Stomach (tissue), 9 donors: ENCODE results near the gene DYNC1I1. TPM values are rescaled to one million over a fixed set of nuclear protein-coding genes. Genes with fewer than 3 reads are reported as not detected.

Experiments used
- DNase-seq, 2 donors: peaks; one replicate each; pipeline versions ENCODE4 v3.0.0 to v3.0.0-alpha.2; 2013 to 2019
- H3K27ac ChIP-seq, 5 donors: fragments of 200-600 bp in 4 of 5; sonication (generic) in 4 of 5; one replicate each; pipeline ENCODE4 v1.5.1; 2013 to 2019; ENCODE audit warnings: mild to moderate bottlenecking in 1 of 5, moderate library complexity in 1 of 5
- H3K27me3 ChIP-seq, 3 donors: fragments of 200-600 bp; sonication (generic); one replicate each; pipeline ENCODE4 v1.5.1; 2017 to 2019; ENCODE audit warnings: mixed run types in 1 of 3
- H3K36me3 ChIP-seq, 4 donors: fragments of 200-600 bp; sonication (generic); 1 replicate in 3 of 4; 2 replicates in 1 of 4; pipeline ENCODE4 v1.5.1; 2016 to 2019
- H3K4me1 ChIP-seq, 4 donors: fragments of 200-600 bp; sonication (generic); one replicate each; pipeline ENCODE4 v1.5.1; 2016 to 2019
- H3K4me3 ChIP-seq, 4 donors: fragments of 200-600 bp; sonication (generic) in 3 of 4; one replicate each; pipeline ENCODE4 v1.5.1; 2016 to 2019; ENCODE audit warnings: mild to moderate bottlenecking in 1 of 4
- H3K9me3 ChIP-seq, 4 donors: fragments of 200-600 bp; sonication (generic); one replicate each; pipeline ENCODE4 v1.5.1; 2016 to 2019
- EP300 ChIP-seq: sonication (generic); formaldehyde crosslinking; IDR thresholded peaks from one replicate; pipeline ENCODE4 v1.6.1; 2017; ENCODE audit warnings: antibody characterized with exemption
- POLR2A ChIP-seq, 4 donors: fragments of 450-650 bp; IDR thresholded peaks; one replicate each; pipeline ENCODE4 v1.6.1; 2016; ENCODE audit warnings: antibody characterized with exemption in 4 of 4, control low read depth in 2 of 4, mild to moderate bottlenecking in 1 of 4, moderate library complexity in 1 of 4
- POLR2AphosphoS5 ChIP-seq, 3 donors: sonication (generic); formaldehyde crosslinking; IDR thresholded peaks; one replicate each; pipeline ENCODE4 v1.6.1; 2016; ENCODE audit warnings: antibody characterized with exemption in 3 of 3
- WGBS, 5 donors: extraction: QIAGEN DNeasy Blood & Tissue Kit in 3 of 5; methylation state at CpG; one replicate each; pipeline versions ENCODE4 v1.1.5 to v1.1.7; 2013 to 2018; 5-methylcytosine and 5-hydroxymethylcytosine counted together
- intact Hi-C: fragments of 100-400 bp; cut with DNase I; formaldehyde crosslinking; loops from one replicate; pipeline ENCODE4 v1.15.1; 2023; ENCODE audit warnings: low total_unique reads
- polyA plus RNA-seq, 3 donors: library from polyadenylated mRNA; stranded (reverse); fragments of 200-250 nt; gene quantifications; one replicate each; pipeline ENCODE4 v1.2.3, GENCODE V29; 2013
- total RNA-seq, 5 donors: library from RNA; depleted of rRNA; stranded (reverse); fragments of >200 nt; gene quantifications; one replicate each; pipeline versions ENCODE4 v1.1.0 to v1.2.3, GENCODE V29; 2014 to 2016
- TF ChIP-seq, protein P1 (sequence below), 7 experiments: fragments of 450-650 bp in 4 of 7; fragments of 200-600 bp in 3 of 7; sonication (generic) in 3 of 7; IDR thresholded peaks; one replicate each; pipeline ENCODE4 v1.5.1; 2016 to 2019; ENCODE audit warnings: antibody characterized with exemption in 7 of 7, control low read depth in 2 of 7, mild to moderate bottlenecking in 1 of 7
- donor health status: healthy with polysubstance abuse.
- donor health status: Bipolar disorder and iron deficiency.
- donor health status: healthy.

The DYNC1I1 gene
- total and polyA plus RNA-seq, 8 donors = 0.93 to 69.4 (median 5.3) TPM

DNA sequence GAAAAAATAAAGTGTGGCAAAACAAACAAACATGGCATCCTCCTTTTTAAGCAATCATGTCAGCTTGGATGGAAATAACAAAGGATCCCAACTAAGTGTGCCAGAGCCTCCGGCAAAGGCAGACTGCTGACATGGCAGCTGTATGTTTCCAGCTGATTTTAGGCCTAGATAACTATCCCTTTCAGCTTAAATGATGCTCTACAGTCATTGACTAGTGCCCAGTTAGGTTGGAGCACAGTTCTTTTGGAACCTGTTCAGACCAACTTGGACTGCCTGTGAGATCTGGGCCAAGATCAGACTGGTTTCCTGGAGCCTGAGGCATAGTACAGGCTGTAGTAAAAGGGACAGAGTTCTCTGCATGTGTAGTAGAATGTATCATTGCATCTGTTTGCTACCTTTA lies 128.7 kb downstream of the DYNC1I1 start:
- Histone ChIP-seq H3K36me3 (no peaks in the 10 kb centered on the region), H3K9me3 (no peaks in the 10 kb centered on the region), H3K27me3 (no peaks in the 10 kb centered on the region), H3K4me1 (no peaks in the 10 kb centered on the region), H3K27ac (no peak overlapping the region), H3K4me3 (no peak overlapping the region)
- WGBS, 5 donors = 62 to 79% (median 75%) methylated on average over 1 of the region's 1 CpG
- no peak for TF ChIP-seq POLR2A (IDR thresholded peaks at IDR 0.05)
- TF ChIP-seq EP300 = no peak
- TF ChIP-seq, protein P1, sequence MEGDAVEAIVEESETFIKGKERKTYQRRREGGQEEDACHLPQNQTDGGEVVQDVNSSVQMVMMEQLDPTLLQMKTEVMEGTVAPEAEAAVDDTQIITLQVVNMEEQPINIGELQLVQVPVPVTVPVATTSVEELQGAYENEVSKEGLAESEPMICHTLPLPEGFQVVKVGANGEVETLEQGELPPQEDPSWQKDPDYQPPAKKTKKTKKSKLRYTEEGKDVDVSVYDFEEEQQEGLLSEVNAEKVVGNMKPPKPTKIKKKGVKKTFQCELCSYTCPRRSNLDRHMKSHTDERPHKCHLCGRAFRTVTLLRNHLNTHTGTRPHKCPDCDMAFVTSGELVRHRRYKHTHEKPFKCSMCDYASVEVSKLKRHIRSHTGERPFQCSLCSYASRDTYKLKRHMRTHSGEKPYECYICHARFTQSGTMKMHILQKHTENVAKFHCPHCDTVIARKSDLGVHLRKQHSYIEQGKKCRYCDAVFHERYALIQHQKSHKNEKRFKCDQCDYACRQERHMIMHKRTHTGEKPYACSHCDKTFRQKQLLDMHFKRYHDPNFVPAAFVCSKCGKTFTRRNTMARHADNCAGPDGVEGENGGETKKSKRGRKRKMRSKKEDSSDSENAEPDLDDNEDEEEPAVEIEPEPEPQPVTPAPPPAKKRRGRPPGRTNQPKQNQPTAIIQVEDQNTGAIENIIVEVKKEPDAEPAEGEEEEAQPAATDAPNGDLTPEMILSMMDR (IDR thresholded peaks at IDR 0.05) = no peak
- intact Hi-C loops = no loop called here
- DNase-seq = no peak

DNA sequence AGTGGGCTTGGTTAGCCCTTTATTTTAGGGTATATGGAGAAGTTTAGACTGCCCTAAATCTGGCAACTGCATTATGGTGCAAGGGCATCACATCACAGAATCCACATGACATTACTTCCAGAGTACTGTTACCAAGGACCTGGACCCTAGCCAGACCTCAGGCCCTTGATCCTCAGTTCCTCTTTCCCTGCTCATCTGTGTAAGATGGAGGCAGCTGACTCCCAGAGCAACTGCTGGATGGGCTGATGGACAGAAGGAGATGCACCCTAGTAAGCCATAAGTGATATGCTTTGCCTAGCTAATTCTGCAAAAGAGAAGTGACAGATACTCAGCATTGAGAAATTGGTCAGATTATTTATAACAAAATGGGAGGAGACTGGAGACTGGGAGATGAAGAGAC lies 131.7 kb downstream of the DYNC1I1 start:
- Histone ChIP-seq H3K27ac (no peak overlapping the region), H3K27me3 (peaks cover 0 to 4% (median 0%) of the 10 kb centered on the region in 3 donors)
- no peak for DNase-seq

DNA sequence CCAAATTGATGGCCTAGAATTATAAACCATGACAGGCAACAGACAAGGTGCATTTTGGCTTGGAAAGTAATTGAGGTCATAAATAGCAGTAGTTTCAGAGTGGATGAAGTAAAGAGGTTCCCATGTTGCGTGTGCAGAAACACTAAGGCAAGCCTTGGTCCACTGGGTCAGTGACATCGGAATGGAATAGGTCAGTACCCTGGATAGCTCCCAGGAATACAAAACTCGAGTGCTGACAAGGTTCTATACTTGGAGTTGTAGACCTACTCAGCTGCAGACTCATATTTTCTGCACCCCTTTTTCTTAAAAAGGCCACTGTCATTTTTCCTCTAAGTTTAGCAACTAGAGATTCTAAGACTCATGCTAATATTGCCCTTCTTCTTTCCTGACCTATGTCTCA lies 132.8 kb downstream of the DYNC1I1 start:
- TF ChIP-seq EP300 (no peak), POLR2A (IDR thresholded peaks at IDR 0.05) (no peak), POLR2AphosphoS5 (IDR thresholded peaks at IDR 0.05) (no peak)
- TF ChIP-seq, protein P1 (IDR thresholded peaks at IDR 0.05) = no peak
- Histone ChIP-seq H3K27ac (no peak overlapping the region), H3K4me1 (no peaks in the 10 kb centered on the region), H3K4me3 (no peak overlapping the region), H3K9me3 (no peaks in the 10 kb centered on the region), H3K27me3 (peaks cover 0 to 4% (median 0%) of the 10 kb centered on the region in 3 donors), H3K36me3 (no peaks in the 10 kb centered on the region)
- peak in 1 of 2 donors; percentile 22 for DNase-seq
- 36 to 51% (median 41%) methylated on average over 3 of the region's 3 CpGs for WGBS, 5 donors
- intact Hi-C loops = no loop called here

More for the DNA sequence above, 131.7 kb downstream of the DYNC1I1 start:
- no peak for TF ChIP-seq EP300
- TF ChIP-seq, protein P1 (IDR thresholded peaks at IDR 0.05) = no peak
- no peak for TF ChIP-seq POLR2AphosphoS5 (IDR thresholded peaks at IDR 0.05)
- Histone ChIP-seq H3K9me3 (no peaks in the 10 kb centered on the region), H3K4me3 (no peak overlapping the region), H3K36me3 (no peaks in the 10 kb centered on the region), H3K4me1 (no peaks in the 10 kb centered on the region)
- intact Hi-C loops = no loop called here

DNA sequence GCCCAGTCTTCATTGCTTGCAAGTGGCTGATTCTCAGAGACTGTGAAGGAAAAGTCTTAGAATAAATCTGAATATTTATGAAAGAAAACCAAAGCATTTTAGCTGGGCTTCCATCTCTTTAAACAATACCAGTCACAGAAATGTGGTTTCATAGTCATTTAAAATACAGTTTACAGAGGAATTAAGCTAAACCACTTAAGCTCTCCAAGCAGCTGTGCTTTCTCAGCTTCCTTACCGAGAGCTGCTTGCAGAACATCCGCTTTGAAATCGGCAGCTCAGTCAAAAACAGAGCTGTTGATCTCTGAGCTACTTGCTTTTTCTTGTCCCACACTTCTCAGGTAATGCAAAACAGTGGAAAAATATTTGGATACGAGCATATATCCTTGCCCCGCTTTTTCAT lies 134.5 kb downstream of the DYNC1I1 start:
- TF ChIP-seq, protein P1 (IDR thresholded peaks at IDR 0.05) = no peak
- TF ChIP-seq EP300 (no peak), POLR2AphosphoS5 (IDR thresholded peaks at IDR 0.05) (no peak), POLR2A (IDR thresholded peaks at IDR 0.05) (no peak)
- H3K4me1 ChIP-seq = no peaks in the 10 kb centered on the region
- no peaks in the 10 kb centered on the region for H3K36me3 ChIP-seq
- no peaks in the 10 kb centered on the region for H3K9me3 ChIP-seq
- 40 to 55% (median 43%) methylated on average over 5 of the region's 5 CpGs for WGBS, 5 donors
- H3K4me3 ChIP-seq = no peak overlapping the region
- H3K27ac ChIP-seq = no peak overlapping the region
- H3K27me3 ChIP-seq = peaks cover 0 to 4% (median 0%) of the 10 kb centered on the region in 3 donors
- no peak for DNase-seq
- intact Hi-C loops = no loop called here
